Endodermal cell (in vitro differentiated cells): ENCODE measurements around the gene ADI1. TPM values are rescaled to one million over a fixed set of nuclear protein-coding genes. Genes with fewer than 3 reads are reported as not detected.

Source experiments
- DNase-seq: peaks from one replicate; pipeline ENCODE4 v3.0.0-alpha.2; 2017
- H3K27ac ChIP-seq: 2 replicates; pipeline ENCODE4 v1.5.1; 2013; ENCODE audit warnings: mild to moderate bottlenecking, low read depth, low read length, moderate library complexity
- H3K27me3 ChIP-seq: 2 replicates; pipeline ENCODE4 v1.6.1; 2013; ENCODE audit warnings: mild to moderate bottlenecking, low read length, moderate library complexity; ENCODE audit not compliant: insufficient read depth, control insufficient read depth, poor library complexity, severe bottlenecking
- H3K36me3 ChIP-seq: 2 replicates; pipeline ENCODE4 v1.7.0; 2013; ENCODE audit warnings: mild to moderate bottlenecking, low read length, moderate library complexity; ENCODE audit not compliant: control insufficient read depth, insufficient read depth
- H3K4me1 ChIP-seq: one replicate; pipeline ENCODE4 v1.7.0; 2013; ENCODE audit warnings: low read length; ENCODE audit not compliant: control insufficient read depth, insufficient read depth
- H3K4me3 ChIP-seq: 2 replicates; pipeline ENCODE4 v1.5.1; 2013; ENCODE audit warnings: mild to moderate bottlenecking, low read length, moderate library complexity
- H3K9ac ChIP-seq: 2 replicates; pipeline ENCODE4 v1.6.1; 2013; ENCODE audit warnings: mild to moderate bottlenecking, low read length, moderate library complexity; ENCODE audit not compliant: poor library complexity, severe bottlenecking; ENCODE audit errors: extremely low read depth
- H3K9me3 ChIP-seq: 2 replicates; pipeline ENCODE4 v1.6.1; 2013; ENCODE audit warnings: mild to moderate bottlenecking, low read length, moderate library complexity; ENCODE audit not compliant: control insufficient read depth
- H3K27ac Mint-ChIP-seq: 2 replicates; pipeline ENCODE4 v1.8.0; 2020; ENCODE audit warnings: mixed read lengths
- H3K27me3 Mint-ChIP-seq: 2 replicates; pipeline ENCODE4 v1.8.0; 2021; ENCODE audit warnings: mild to moderate bottlenecking, mixed read lengths; ENCODE audit not compliant: insufficient read depth
- H3K36me3 Mint-ChIP-seq: 2 replicates; pipeline ENCODE4 v1.8.0; 2020; ENCODE audit warnings: low read depth, mixed read lengths
- H3K4me1 Mint-ChIP-seq: 2 replicates; pipeline ENCODE4 v1.8.0; 2020; ENCODE audit warnings: mixed read lengths
- H3K4me3 Mint-ChIP-seq: 2 replicates; pipeline ENCODE4 v1.8.0; 2020; ENCODE audit warnings: mild to moderate bottlenecking, moderate library complexity, mixed read lengths
- H3K9me3 Mint-ChIP-seq: 2 replicates; pipeline ENCODE4 v1.8.0; 2020; ENCODE audit warnings: mild to moderate bottlenecking, mixed read lengths
- WGBS, 2 experiments: methylation state at CpG; one replicate each; pipeline versions ENCODE4 v1.1.5 to v1.1.7; 2013; ENCODE audit warnings: missing lambda C conversion rate in 2 of 2, mixed read lengths in 1 of 2; ENCODE audit not compliant: insufficient coverage in 1 of 2, insufficient read length in 1 of 2; 5-methylcytosine and 5-hydroxymethylcytosine counted together
- total RNA-seq, 2 donors: library from RNA; stranded (reverse); fragmentation: NEBNext Ultra II Directional in 1 of 2; extraction: Animal tissue kit (Norgen Biotek cat#: 25700) in 1 of 2; gene quantifications; 2 replicates in 1 of 2; 3 replicates in 1 of 2; pipeline ENCODE4 v1.2.1, GENCODE V29; 2021
- TF ChIP-seq, protein P1 (sequence below): fragments of 200-600 bp; sonication (generic); conservative IDR thresholded peaks from 2 replicates; pipeline ENCODE4 v1.5.0; 2021; ENCODE audit warnings: antibody characterized with exemption, mild to moderate bottlenecking

The ADI1 gene
- total RNA-seq, 2 donors from 2014 or later = 27.1 to 40.1 TPM

DNA sequence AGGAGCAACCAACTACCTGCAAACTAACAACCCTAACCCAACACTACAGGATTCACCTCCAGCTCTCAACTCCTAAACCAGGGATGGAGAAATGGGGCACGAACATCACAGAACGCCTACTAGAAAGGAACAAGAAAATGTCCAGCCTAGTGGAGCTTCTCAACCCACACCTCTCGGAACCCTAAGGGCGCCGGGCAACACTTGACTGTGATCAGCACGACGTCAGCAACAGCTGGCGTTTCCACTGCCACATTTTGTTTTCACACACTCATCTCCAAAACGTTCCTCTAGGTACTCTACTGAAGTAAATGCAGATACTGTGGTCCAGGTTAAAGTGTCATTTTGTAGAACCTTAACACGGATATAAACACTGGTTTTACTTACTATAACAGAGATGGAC is 34.6 kb upstream of the ADI1 start:
- Mint-ChIP-seq H3K27me3 (no peaks in the 10 kb centered on the region), H3K36me3 (peaks cover 70% of the 10 kb centered on the region), H3K9me3 (no peaks in the 10 kb centered on the region), H3K4me3 (no peak overlapping the region), H3K4me1 (peaks cover 4% of the 10 kb centered on the region), H3K27ac (no peak overlapping the region)
- 87 to 88% methylated on average over 10 of the region's 10 CpGs for WGBS, 2 experiments
- H3K9ac ChIP-seq = no peak overlapping the region
- TF ChIP-seq, protein P1, sequence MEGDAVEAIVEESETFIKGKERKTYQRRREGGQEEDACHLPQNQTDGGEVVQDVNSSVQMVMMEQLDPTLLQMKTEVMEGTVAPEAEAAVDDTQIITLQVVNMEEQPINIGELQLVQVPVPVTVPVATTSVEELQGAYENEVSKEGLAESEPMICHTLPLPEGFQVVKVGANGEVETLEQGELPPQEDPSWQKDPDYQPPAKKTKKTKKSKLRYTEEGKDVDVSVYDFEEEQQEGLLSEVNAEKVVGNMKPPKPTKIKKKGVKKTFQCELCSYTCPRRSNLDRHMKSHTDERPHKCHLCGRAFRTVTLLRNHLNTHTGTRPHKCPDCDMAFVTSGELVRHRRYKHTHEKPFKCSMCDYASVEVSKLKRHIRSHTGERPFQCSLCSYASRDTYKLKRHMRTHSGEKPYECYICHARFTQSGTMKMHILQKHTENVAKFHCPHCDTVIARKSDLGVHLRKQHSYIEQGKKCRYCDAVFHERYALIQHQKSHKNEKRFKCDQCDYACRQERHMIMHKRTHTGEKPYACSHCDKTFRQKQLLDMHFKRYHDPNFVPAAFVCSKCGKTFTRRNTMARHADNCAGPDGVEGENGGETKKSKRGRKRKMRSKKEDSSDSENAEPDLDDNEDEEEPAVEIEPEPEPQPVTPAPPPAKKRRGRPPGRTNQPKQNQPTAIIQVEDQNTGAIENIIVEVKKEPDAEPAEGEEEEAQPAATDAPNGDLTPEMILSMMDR = no peak
- no peaks in the 10 kb centered on the region for H3K27me3 ChIP-seq
- no peaks in the 10 kb centered on the region for H3K9me3 ChIP-seq
- no peak overlapping the region for H3K4me3 ChIP-seq
- H3K27ac ChIP-seq = no peak overlapping the region
- no peaks in the 10 kb centered on the region for H3K4me1 ChIP-seq
- peaks cover 70% of the 10 kb centered on the region for H3K36me3 ChIP-seq
- DNase-seq = no peak

DNA sequence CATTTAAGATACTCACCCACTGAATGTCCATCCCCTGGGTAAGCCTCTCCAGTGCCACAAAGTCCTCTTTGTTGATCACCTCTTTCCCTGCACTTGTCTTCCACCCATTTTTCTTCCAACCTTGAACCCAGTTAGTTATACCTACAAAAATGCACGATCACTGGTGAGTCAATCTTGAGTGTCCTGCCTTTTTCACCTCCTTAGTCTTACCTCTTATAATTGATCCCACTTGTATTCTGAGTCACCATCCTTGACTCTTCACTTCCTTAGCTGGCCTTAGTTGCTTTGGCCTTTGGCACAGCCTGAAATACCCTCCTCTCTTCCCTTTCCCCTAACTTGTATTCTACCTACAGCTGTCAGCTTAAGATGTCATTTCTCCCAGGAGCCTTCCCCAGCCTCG is 28.6 kb upstream of the ADI1 start:
- Histone ChIP-seq H3K4me1 (no peaks in the 10 kb centered on the region), H3K9ac (no peak overlapping the region), H3K9me3 (no peaks in the 10 kb centered on the region), H3K4me3 (no peak overlapping the region), H3K27me3 (no peaks in the 10 kb centered on the region), H3K27ac (no peak overlapping the region), H3K36me3 (peaks cover 86% of the 10 kb centered on the region)
- no peak overlapping the region for H3K27ac Mint-ChIP-seq
- no peak overlapping the region for H3K4me3 Mint-ChIP-seq
- no peaks in the 10 kb centered on the region for H3K27me3 Mint-ChIP-seq
- DNase-seq = no peak
- H3K4me1 Mint-ChIP-seq = no peaks in the 10 kb centered on the region
- TF ChIP-seq, protein P1 = no peak
- no peaks in the 10 kb centered on the region for H3K9me3 Mint-ChIP-seq
- H3K36me3 Mint-ChIP-seq = peaks cover 88% of the 10 kb centered on the region
- 91 to 95% methylated on average over 2 of the region's 2 CpGs for WGBS, 2 experiments

DNA sequence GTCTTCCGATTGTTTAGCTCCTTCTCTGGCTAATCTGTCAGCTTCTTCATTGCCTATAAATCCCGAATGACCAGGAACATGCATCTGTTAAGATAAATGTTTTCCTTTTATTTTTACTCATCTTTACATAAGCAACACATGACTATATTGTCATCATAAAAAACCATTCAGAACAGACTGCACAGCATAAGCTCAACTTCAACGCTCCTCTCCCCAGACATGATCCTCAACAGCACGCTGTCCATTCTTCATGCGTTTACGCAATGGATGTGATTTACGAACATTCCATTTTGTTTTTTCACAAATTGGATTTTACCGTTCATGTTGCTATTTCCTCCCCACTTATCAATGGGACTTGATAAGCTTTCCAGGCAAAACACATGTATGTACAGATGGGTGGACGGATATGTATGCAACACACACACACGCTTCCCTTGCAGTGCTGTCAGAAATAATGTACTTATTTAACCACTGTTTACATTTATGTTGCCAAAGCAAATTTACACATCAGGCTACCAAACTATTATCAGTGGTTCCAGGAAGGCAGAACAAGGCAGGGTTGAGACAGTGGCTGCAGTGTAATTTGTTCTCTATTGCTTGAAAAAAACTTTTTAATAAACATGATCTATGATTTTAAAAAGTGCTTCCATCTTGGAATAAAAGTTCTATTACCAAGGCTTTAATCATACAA is 26.6 kb upstream of the ADI1 start:
- Histone ChIP-seq H3K9me3 (no peaks in the 10 kb centered on the region), H3K27me3 (no peaks in the 10 kb centered on the region), H3K4me1 (no peaks in the 10 kb centered on the region), H3K4me3 (no peak overlapping the region), H3K27ac (no peak overlapping the region), H3K36me3 (peaks cover 87% of the 10 kb centered on the region), H3K9ac (no peak overlapping the region)
- Mint-ChIP-seq H3K27me3 (no peaks in the 10 kb centered on the region), H3K9me3 (no peaks in the 10 kb centered on the region), H3K27ac (no peak overlapping the region), H3K4me3 (no peak overlapping the region), H3K4me1 (no peaks in the 10 kb centered on the region), H3K36me3 (peaks cover 90% of the 10 kb centered on the region)
- TF ChIP-seq, protein P1 = no peak
- no peak for DNase-seq
- 95 to 98% methylated on average over 9 to 10 of the region's 10 CpGs for WGBS, 2 experiments
